Ovary (tissue), 9 donors: ENCODE measurements around the gene C16orf96. TPM values are rescaled to one million over a fixed set of nuclear protein-coding genes. Genes with fewer than 3 reads are reported as not detected.
A peak's percentile ranks its signal among the peaks of the same experiment; 100 is the strongest.

Source experiments
- DNase-seq, 5 donors: peaks; one replicate each; pipeline ENCODE4 v3.0.0-alpha.2; 2019 to 2020
- H3K27ac ChIP-seq, 2 donors: fragments of 200-600 bp; one replicate each; pipeline versions ENCODE4 v1.5.1 to v1.8.0; 2019 to 2022
- H3K27me3 ChIP-seq: fragments of 200-600 bp; one replicate; pipeline ENCODE4 v1.8.0; 2022
- H3K36me3 ChIP-seq: fragments of 200-600 bp; sonication (generic); one replicate; pipeline ENCODE4 v1.5.1; 2019
- H3K4me1 ChIP-seq: one replicate; pipeline ENCODE4 v1.8.1; 2013; ENCODE audit warnings: mild to moderate bottlenecking, moderate library complexity; ENCODE audit not compliant: insufficient read depth
- H3K4me3 ChIP-seq: fragments of 200-600 bp; sonication (generic); one replicate; pipeline ENCODE4 v1.5.1; 2017
- H3K9me3 ChIP-seq, 2 donors: fragments of 200-600 bp in 1 of 2; sonication (generic) in 1 of 2; one replicate each; pipeline versions ENCODE4 v1.5.1 to v1.8.1; 2013 to 2019; ENCODE audit warnings: mild to moderate bottlenecking in 1 of 2, moderate library complexity in 1 of 2
- EP300 ChIP-seq: sonication (generic); formaldehyde crosslinking; IDR thresholded peaks from one replicate; pipeline ENCODE4 v1.6.1; 2017; ENCODE audit warnings: antibody characterized with exemption
- POLR2A ChIP-seq: fragments of 450-650 bp; IDR thresholded peaks from one replicate; pipeline ENCODE4 v1.6.1; 2017; ENCODE audit warnings: antibody characterized with exemption, mild to moderate bottlenecking, moderate library complexity
- WGBS, 3 donors: extraction: QIAGEN DNeasy Blood & Tissue Kit in 1 of 3; methylation state at CpG; one replicate each; pipeline versions ENCODE4 v1.1.5 to v1.1.7; 2013 to 2017; 5-methylcytosine and 5-hydroxymethylcytosine counted together
- intact Hi-C, 4 donors: fragments of 100-400 bp; cut with DNase I; formaldehyde crosslinking; loops; one replicate each; pipeline versions ENCODE4 v1.11.0 to v1.15.1; 2022 to 2023
- polyA plus RNA-seq, 2 donors: library from polyadenylated mRNA; stranded (reverse); fragments of 200-250 nt in 1 of 2; fragments of 350-450 nt in 1 of 2; fragmentation: Illumina TruSeq in 1 of 2; extraction: RNeasy Lipid Tissue Mini Kit (QIAGEN cat#74804) in 1 of 2; gene quantifications; one replicate each; pipeline ENCODE4 v1.2.3, GENCODE V29; 2013 to 2014
- total RNA-seq, 7 donors: library from RNA; depleted of rRNA in 2 of 7; stranded (reverse); fragments of >200 nt in 2 of 7; fragmentation: NEBNext Ultra II Directional in 3 of 7; extraction: Animal tissue kit (Norgen Biotek cat#: 25700) in 3 of 7; gene quantifications; one replicate each; pipeline versions ENCODE4 v1.1.0 to v1.2.4, GENCODE V29; 2016 to 2023
- TF ChIP-seq, protein P1 (sequence below), 3 donors: fragments of 450-650 bp in 2 of 3; fragments of 200-600 bp in 1 of 3; IDR thresholded peaks; one replicate each; pipeline versions ENCODE4 v1.5.1 to v1.8.0; 2016 to 2022; ENCODE audit warnings: antibody characterized with exemption in 3 of 3, mild to moderate bottlenecking in 1 of 3
- donor health status: DM: no; HTN: no; CAD: no; lungs with moderate emphysema.
- donor health status: DM: no; HTN: no; CAD: no.
- donor health status: Bipolar disorder and iron deficiency.
- donor health status: DM: yes; HTN: yes; CAD: no.
- donor health status: DM: no; HTN: no; CAD: no.
- donor health status: DM: yes; HTN: yes; CAD: no.

The C16orf96 gene
- total and polyA plus RNA-seq, 9 donors = 0.07 to 0.30 (median 0.12) TPM

DNA sequence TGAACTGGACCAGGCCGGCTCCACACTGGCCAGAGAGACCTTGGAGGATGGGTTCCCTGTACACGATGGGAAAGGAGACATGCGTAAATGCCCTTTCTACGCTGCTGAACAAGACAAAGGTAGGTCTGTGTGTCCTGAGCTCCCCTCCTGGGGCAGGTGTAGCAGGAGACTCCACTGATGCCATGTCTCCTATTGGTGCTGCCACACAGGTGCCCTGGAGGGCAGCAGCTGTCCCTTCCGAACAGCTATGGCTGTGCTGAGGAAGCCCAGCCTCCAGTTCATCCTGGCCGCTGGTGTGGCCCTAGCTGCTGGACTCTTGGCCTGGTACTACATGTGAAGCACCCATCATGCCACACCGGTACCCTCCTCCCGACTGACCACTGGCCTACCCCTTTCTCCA lies 46.7 kb upstream of the C16orf96 start:
- intact Hi-C loops = loop anchor here in 2 of 4 donors (10.0 kb wide), 3 partner anchors 45 to 235 kb away; partner anchors contain the start of gene C16orf96 (in 1 of the 2)
- DNase-seq = no peak
- no peaks in the 10 kb centered on the region for H3K9me3 ChIP-seq
- no peaks in the 10 kb centered on the region for H3K4me1 ChIP-seq
- no peaks in the 10 kb centered on the region for H3K27me3 ChIP-seq
- H3K27ac ChIP-seq = no peak overlapping the region
- 81 to 83% (median 82%) methylated on average over 8 of the region's 8 CpGs for WGBS, 3 donors
- no peak overlapping the region for H3K4me3 ChIP-seq
- TF ChIP-seq, protein P1, sequence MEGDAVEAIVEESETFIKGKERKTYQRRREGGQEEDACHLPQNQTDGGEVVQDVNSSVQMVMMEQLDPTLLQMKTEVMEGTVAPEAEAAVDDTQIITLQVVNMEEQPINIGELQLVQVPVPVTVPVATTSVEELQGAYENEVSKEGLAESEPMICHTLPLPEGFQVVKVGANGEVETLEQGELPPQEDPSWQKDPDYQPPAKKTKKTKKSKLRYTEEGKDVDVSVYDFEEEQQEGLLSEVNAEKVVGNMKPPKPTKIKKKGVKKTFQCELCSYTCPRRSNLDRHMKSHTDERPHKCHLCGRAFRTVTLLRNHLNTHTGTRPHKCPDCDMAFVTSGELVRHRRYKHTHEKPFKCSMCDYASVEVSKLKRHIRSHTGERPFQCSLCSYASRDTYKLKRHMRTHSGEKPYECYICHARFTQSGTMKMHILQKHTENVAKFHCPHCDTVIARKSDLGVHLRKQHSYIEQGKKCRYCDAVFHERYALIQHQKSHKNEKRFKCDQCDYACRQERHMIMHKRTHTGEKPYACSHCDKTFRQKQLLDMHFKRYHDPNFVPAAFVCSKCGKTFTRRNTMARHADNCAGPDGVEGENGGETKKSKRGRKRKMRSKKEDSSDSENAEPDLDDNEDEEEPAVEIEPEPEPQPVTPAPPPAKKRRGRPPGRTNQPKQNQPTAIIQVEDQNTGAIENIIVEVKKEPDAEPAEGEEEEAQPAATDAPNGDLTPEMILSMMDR (IDR thresholded peaks at IDR 0.05) = no peak
- TF ChIP-seq EP300 (no peak), POLR2A (no peak)
- no peaks in the 10 kb centered on the region for H3K36me3 ChIP-seq

DNA sequence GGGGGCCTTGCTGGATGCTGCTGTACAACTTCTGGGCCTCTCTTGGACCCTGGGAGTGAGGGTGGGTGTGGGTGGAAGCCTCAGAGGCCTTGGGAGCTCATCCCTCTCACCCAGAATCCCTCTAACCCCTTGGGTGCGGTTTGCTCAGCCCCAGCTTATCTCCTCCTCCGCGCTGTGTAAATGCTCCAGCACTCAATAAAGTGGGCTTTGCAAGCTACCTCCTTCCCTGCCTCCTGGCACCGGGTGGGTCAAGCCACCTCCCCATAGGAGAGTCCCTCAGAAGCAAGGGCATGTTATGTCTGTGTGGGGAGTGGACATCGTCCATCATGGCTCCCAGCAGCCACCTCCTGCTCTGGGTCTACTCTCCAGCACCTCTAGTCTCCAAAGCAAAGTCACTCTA lies 46.0 kb upstream of the C16orf96 start:
- Histone ChIP-seq H3K36me3 (no peaks in the 10 kb centered on the region), H3K4me1 (no peaks in the 10 kb centered on the region), H3K9me3 (no peaks in the 10 kb centered on the region), H3K27ac (no peak overlapping the region), H3K27me3 (no peaks in the 10 kb centered on the region), H3K4me3 (no peak overlapping the region)
- intact Hi-C loops = loop anchor here in 1 of 4 donors (10.0 kb wide), 1 partner anchor 75 kb away; no protein-coding TSS in a partner anchor
- TF ChIP-seq EP300 (no peak), POLR2A (no peak)
- TF ChIP-seq, protein P1 (IDR thresholded peaks at IDR 0.05) = no peak
- WGBS, 3 donors = 62 to 68% (median 62%) methylated on average over 5 of the region's 5 CpGs
- DNase-seq = no peak

DNA sequence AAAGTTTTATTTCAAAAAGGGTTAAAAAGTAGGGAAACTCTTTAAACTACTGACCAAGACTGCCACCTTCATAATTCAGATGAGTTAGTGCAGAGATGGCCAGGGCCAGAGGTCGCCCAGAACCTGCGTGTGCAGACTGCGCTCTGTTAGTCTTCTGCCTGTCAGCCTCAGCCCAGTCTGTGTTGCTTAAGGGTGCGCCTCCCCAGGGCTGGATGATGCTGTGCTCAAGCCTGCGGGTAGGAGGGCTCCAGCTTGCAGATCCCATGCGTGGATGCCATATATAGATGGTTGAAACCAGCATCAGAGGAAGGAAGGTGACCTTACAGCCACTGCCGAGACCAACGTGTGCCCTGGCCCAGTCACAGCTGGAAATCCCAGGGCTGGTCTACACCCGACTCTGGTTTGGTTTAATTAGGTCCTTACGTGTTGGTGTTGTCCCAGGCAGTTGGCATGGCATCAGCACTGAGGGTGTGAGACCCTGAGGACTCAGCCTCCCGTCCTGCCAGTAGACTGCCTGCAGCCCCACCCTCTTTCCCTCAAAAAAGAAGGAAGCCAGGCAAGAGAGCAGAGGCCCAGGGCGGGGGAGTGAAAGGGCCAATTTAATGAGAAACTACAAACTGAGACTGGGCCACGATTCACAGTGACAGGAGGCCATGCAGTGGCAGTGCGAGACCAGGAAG lies 45.3 kb upstream of the C16orf96 start:
- 63 to 70% (median 70%) methylated on average over 14 of the region's 14 CpGs for WGBS, 3 donors
- Histone ChIP-seq H3K9me3 (no peaks in the 10 kb centered on the region), H3K27me3 (no peaks in the 10 kb centered on the region), H3K27ac (no peak overlapping the region), H3K4me3 (no peak overlapping the region), H3K4me1 (no peaks in the 10 kb centered on the region), H3K36me3 (no peaks in the 10 kb centered on the region)
- intact Hi-C loops = loop anchor here in 1 of 4 donors (10.0 kb wide), 1 partner anchor 74 kb away; no protein-coding TSS in a partner anchor
- TF ChIP-seq, protein P1 (IDR thresholded peaks at IDR 0.05) = no peak
- DNase-seq = no peak

DNA sequence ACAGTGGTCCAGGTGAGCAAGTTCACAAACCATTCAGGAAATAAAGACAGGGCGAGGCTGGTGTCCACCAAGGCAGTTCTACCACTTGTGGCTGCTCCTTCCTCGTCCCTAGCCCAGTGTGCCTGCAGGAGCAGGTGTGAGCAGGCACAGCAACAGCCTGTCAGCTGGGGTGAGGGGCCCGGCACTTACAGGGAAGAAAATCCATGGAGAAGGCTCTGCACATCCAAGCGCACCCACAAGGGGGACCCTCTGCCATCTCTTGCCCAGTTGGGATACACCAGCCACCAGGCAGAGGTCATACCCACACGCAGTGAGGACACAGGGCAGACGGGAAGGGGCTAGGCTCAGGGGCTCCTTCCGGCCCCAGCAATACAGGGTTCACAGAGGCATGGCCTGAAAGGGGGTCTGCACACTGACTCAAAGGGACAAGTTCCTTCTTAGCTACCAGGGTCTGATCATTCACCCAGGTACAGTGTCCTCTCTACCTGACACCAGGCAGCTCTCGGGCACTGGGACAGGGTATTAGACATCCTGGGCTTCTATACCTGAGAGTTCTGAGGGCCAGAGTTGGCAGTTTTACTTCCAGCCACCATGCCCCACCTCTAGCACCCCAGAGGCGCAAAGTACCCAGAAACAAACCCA lies 44.6 kb upstream of the C16orf96 start:
- WGBS, 3 donors = 64 to 70% (median 66%) methylated on average over 9 of the region's 9 CpGs
- TF ChIP-seq POLR2A (no peak), EP300 (no peak)
- TF ChIP-seq, protein P1 (IDR thresholded peaks at IDR 0.05) = no peak
- intact Hi-C loops = loop anchor here in 1 of 4 donors (10.0 kb wide), 1 partner anchor 73 kb away; no protein-coding TSS in a partner anchor
- Histone ChIP-seq H3K27me3 (no peaks in the 10 kb centered on the region), H3K27ac (no peak overlapping the region), H3K4me1 (no peaks in the 10 kb centered on the region), H3K4me3 (no peak overlapping the region), H3K36me3 (no peaks in the 10 kb centered on the region), H3K9me3 (no peaks in the 10 kb centered on the region)
- DNase-seq = peak in 1 of 5 donors; percentile 54
